SHP77 treated with DMSO at 0.1 percent for 48 hours (cell line): ENCODE data around the gene MRNIP.

Source experiments
- DNase-seq: peaks from one replicate; lab custom pipeline; 2025; lab: John Stamatoyannopoulos, UW

The MRNIP gene

DNA sequence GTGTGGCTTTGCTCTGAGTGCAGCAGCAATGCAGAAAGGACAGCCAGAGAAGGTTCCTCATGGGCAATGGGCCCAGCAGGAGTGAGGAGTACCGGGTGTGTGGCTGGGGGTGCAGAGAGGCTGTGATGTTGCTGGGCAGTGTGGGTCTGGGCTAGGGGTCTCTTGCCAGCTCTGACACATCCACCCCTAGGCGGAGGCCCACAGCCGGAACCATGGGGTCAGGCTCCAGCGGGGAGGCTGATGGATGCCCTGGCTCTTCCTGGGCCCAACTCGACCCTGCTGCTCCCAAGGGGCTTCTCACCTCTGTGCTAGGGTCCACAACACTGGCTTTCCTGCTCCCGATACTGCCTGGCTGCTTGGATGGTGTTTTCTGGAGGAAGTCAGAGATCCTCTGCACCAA is 29.2 kb upstream of the MRNIP start:
- DNase-seq = no peak

DNA sequence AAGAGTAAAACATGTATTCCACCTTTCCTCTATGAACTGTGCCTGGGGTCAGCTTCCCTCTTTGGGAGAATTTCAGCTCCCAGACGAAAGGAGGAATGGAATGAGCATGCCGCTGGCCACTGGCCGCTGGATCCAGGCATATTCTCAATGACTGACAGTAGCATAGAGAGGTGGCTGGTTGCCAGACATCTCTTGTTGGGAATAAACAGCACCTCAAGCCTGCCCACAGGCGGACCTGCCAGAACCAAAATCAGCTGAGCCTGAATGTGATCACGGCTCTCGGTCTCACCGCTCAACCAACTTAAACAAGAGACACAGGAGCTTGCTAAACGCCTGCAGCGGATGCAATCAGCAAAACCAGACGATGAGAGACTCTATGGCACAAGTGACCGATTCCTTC is 28.5 kb upstream of the MRNIP start:
- no peak for DNase-seq

DNA sequence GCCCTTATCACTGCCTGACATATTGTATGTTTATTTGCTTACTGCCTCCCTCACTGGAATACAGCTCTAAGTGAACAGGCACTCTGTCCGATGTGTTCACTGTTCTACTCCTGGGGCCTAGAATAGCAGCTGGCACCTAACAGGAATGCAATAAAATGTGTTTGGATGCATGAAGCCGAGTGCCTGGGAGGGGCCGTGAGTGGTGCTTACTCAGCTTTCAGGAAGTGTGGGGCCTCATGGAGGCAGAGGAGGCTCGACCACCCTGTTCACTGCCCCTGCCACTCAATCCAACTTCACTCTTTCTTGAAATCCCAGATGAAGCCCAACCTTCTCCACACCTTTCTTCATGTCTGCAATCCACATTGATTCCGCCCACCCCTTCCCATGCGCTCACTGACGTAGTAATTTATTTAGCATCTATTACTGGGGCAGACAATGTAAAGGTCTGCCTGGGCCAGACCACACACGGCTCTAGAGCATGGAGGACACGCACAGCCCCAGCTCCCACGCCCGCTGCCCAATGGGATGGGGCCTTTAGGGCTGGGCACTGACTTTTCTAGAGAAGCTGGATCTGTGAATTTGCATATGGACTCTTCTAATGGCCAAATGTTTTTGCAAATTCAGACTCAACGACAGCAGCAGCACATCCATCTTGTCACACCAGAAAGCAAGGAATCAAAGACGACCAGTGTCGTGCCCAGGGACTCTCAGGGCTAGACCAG is 27.7 kb upstream of the MRNIP start:
- DNase-seq = no peak

DNA sequence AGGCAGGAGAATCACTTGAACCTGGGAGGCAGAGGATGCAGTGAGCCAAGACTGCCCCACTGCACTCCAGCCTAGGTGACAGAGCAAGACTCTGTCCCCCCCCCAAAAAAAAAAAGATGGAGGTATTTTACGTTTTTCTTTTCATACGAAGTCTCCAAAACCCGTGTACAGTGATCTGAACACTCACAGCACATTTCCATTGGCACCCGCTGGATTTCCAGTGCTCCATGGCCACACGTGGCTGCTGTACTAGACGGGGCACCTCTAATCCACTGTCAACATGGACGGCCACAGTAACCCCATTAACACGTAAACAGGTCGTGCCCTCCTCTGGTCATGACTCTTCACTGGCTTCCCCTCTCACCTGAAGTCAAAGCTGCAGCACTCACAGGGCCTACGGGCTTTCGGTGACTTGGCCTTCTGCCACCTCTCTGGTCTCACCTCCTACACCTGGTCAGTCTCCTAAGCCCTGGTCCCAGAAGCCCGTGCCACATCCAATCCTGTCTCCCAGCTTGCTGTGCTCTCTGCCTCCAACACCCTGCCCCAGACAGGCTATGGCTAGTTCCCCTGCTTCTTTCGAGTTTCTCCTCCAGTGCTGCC is 27.0 kb upstream of the MRNIP start:
- DNase-seq = no peak

DNA sequence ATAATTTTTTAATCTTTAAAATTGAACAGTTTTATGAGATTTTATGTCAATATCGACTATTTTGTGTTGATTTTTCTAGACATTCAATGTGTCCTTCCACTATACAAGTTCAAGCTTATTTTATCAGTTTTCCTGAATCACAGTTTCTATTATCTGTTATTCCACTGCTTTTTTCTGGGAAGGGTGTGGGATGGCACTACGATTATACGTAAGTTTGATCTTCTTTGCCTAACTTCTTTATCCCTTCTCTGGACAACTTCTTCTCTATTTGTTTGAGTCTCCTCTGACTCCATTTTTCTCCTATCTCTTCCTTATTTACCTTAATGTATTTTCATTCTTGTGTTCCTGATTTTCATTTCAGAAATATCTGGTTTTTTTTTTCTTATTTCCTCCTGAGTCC is 24.5 kb upstream of the MRNIP start:
- DNase-seq = no peak

DNA sequence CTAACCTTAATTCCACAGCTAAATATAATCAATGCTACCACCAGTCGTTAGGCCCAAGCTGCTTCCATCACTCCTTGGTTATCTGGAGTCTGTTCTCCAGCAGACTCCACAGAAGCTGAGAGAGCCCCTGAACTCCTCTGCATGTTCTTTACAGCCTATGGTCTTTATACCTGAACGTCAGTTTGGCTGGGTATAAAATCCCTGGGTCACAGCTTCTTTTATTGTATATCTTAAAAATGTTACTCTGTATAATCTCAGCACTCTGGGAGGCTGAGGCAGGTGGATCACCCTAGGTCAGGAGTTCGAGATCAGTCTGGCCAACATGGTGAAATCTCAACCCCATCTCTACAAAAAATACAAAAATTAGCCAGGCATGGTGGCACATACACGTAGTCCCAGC is 23.7 kb upstream of the MRNIP start:
- DNase-seq = no peak

DNA sequence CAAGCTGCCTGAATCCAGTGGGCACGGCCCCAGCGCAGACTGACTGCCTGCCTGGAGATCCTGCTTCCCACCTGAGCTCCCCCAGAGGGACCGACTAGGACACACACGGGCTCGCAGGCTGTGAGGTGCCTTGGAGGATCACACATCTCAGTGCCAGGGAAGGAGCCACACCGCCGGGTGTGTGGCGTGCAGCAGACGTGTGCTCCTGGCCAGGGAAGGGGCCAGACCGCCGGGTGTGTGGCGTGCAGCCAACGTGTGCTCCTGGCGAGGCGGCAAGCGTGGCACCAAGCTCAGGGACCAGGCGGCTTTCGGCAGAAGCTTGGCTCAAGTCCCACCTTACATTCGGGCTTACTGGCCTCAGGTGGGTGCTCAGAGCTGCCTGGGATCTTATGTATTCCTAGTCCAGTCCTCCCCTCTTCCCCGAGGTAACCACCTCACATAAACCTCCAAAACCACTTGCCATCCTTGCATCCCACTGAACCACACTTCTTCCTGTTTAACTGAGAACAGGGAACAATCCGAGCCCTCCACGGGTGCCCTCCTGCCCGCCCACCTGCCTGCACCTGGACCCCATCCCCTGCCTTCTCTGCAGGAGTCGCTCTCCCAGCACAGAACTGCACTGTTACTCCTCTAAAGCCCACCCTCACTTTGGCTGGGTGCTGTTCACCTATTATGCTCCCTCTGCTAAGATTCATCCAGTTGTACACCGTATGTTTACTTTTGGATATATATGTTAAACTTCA is 22.4 kb upstream of the MRNIP start:
- no peak for DNase-seq

DNA sequence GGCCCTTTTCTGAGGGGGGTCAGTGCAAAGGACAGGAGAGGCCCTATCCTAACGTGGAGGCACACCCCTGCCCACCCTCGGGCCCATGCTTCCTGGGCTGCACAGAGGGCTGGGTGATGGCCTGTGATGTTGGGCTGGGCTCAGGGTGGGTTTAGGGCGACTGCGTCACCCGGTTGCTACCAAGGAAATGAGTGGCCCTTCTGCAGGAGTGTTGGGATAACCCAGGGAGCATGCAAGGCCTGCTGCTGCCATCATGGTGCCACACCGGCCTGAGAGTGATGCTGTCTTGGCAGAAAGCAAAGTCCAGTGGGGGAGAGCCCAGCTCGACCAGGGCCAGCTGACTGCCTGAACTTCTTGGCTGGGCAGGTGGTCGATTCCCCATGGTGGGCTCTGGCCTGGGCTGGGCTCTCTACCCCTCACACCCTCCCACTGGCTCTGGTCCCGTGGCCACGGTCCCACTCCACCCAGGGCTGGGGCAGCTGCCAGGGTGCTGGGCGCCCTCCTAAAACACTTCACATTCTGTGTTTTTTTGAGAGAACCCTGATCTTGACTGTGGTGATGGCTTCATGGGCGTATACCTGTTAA is 21.5 kb upstream of the MRNIP start:
- DNase-seq = no peak

DNA sequence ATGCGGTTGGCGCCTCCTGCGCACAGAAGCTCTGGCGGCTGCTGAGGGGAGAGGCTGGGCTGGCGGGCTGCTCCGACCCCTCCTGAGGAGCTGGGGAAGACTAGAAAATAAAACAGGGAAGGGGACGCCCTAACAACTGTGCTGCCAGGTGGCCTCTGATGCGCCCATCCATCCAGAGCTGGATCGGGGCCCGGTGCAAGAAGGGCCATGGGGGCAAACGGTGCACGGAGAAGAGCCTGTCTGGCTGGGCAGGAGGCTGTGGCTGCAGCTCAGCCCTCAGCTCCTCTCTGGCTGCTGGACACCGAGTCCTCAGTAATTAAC is 21.0 kb upstream of the MRNIP start:
- no peak for DNase-seq

DNA sequence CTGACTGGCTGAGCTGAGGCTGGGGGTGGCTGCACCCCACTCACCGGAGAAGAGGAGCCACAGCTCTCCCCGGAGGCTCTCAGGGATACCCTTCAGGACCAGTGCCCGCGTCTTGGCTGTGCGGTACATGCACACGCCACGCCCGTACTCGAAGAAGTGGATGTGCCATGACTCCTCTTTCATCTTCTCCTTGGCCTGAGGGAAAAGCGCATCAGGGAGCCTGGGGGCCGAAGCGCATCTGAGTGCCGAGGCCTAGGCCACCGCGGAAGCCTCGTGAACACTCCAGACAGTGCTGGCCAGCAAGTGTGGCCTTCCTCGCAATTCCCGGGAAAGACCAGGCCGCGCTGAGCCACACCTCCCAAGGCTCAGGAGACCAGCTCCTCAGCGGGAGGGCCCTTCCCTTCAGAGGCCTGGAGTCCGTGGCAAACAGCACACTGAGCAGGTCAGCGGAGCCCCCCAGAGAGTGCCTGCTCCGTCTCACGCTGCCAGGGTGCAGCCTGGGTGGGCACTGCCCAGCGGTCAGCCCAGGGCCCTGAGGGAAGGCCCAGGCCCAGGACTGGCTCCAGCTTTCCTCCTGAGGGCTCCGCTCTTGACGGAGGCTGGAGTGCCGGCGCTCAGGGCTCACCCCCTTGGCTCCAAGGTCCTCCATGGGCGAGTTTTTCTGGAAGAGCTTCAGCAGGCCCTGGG is 20.5 kb upstream of the MRNIP start:
- no peak for DNase-seq

DNA sequence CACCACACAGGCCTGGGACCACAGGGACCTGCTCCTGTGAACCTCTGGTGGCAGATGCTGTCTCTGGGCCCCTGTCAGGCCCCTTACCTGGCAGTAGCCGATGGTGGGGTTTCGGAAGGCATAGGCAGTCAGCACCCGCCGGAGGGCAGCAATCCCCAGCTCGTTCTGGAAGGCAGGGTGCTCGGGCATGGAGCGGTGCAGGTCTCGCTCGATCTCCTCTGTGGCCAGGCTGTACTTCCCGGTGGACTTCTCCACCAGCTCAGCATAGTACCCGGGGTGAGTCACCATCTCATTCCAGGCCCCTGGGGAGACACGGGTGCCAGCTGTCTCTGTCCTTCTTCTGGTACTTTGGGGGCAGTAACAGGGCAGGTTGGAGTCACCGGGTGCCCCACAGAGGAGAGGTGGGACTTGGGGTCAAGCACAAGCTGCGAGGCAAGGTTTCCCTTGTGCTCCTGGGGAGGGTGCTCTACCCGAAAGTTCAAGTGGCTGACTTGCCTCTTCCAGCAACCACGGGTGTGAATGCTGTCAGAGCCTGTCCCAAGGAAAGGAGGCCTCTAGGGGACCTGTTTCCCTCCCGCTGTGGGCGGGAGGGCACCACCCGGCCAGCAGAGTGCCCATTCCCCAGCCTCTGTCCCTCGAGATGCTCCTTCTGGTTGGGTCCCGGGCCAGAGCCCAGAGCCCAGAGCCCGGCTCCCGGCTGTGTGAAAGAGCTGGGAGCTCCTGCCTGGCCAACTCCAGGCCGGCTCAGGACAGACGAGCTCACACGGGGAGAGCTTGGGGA is 19.8 kb upstream of the MRNIP start:
- DNase-seq = no peak

DNA sequence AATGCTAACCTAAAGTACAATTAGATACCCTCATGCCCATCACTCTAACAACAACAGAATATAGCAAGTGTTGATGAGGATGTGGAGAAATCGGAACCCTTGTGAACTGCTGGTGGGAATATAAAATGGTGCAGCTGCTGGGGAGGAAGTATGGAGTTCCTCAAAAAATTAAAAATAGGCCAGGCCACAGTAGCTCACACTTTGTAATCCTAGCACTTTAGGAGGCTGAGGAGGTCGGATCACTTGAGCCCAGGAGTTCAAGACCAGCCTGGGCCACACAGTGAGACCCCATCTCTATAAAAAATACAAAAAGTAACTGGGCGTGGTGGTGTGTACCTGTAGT is 18.0 kb upstream of the MRNIP start:
- DNase-seq = no peak

DNA sequence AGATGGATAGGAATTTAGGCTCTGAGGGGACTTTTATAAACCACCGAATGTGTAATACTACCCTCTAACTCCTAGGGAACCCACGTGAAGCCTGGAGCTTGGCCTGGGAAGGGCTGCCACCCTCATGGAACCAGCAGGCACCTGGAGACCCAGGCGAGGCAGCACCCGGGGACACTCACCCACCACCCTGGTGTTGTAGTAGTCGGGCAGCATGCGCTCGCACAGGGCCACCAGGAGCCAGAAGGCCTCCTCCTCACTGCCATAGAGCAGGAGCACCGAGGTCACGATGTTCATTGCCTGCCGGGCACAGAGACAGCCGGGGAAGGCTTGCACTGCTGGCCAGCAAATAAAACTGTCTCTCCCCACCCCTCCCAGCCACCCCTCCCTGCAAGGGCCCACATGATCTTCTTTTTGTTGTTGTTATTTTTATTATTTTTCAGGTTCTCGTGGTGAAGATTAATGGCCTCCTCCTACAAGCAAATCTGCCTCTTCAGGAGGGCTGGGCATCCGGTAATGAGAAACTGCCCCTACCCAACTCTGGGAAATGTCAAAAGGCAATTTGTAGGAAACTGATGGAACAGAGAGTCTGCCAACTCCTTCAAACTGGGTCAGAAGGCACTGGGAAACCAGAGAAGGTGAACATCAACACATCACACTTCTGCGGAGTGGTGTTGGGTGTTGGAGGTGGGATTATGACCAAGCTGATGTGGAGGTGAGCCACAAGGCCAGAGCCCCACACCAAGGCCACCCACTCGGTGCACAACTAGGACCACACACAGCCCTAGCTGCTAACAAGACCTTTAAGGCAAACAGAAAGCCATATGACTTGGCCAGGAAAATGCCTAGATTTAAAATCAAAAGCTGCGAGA is 17.4 kb upstream of the MRNIP start:
- no peak for DNase-seq

DNA sequence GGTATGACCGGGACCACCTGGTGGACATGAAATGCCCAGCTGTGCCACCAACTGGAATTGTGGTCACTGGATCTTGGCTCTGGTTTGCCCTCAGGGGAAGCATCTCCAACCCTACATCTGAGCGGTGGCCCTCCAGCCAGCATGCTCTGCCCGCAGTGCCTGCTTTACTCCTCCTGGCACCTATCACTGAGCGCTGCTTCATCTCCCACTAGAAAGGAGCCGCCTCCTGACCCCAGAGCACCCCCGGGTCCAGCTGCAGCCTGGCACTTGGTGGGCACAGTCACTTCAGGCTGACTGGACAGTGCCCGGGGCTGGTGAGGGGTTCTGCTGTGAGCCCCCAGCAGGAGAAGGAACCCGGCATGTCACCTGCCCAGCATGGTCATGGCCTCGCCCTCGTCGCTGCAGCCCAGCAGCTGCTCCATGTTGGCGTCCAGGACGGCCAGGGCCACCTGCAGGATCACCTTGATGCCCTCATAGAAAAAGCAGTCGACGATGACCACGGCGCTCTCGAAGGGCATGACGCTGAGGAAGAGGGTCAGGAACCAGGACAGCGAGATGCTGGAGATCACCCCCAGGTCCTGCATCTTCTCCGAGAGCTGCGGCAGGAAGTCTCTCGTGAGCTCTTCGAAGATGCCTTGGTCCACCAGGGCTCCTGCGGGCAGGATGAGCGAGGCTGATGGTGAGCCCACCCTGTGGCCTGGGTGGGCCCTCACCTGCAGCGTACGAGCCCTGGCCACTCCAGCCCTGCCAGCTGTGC is 16.1 kb upstream of the MRNIP start:
- DNase-seq = no peak

DNA sequence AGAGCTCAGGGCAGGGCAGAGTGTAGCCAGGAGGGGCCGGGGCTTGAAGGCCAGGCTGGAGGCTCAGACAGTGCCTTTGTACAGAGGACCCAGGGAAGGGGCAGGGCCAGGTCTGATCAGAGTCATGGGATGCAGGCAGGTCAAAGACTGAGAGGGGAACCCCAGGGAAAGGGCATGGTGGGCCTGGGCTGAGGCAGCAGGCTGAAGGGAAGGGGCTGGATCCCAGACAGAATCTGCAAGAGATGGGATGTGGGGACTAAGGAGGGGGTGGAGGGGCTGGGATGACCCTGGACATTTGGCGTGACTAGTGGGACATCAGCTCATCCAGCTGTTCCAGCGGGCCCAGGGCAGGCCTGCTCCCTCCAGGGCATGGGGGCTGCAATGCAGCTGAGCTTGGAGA is 15.5 kb upstream of the MRNIP start:
- no peak for DNase-seq

DNA sequence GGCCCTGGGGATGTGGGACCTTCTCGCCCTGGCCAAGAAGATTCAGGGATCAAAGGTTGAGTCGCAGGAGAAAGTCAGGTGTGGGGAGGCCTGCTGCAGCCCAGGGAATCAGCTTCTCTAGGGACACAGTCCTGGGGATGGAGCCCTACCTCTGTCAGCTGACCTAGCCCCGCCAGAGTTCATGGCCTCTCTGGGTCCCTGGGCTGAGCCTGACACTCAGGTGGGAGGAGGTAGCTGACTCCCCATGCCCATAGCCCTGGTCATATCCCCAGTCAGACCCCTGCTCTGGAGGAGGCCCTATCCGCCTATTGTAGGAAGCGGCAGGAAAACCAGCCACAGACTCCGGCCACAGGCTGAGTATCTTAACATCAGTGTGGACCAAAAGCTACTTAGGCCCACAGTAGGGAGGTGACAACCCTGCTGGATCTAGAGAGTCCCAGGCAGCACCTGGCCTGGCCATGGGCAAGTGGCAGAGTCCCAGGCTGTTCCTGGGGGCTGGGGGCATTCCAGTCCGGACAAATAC is 15.0 kb upstream of the MRNIP start:
- no peak for DNase-seq

DNA sequence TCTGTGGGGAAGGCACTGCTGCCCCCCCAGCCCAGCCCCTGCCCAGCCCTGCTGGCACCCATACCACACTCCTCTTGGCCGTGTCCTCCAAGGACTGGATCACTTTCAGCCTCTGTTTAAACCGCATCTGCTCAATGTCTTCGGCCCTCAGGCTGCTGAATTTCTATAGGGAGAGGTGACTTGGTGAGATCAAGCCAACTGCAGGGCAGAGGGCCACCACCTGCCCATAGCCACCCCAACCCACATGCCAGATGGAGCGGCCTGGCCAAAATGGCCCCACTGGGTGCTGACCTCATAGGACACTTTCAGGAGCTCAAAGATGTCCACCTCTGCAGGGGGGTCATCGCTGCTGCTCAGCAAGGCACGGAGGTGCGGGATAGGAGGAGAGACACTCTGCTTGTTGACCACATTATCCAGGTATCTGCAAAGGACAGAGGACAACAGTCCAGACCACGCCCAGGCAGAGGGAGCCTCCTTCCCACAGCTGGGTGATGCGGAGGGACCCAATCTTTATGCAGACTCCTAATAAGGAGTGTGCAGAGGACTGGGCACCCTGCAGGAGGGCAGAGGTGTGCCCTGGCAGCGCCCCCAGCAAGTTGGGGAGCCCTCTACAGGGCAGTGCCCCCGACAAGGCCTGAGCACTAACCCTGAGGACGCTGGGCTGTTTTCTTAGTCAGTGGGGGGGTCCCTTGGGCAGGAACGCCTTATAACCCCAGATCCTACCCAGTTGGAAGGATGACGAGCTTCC is 14.4 kb upstream of the MRNIP start:
- DNase-seq = no peak

DNA sequence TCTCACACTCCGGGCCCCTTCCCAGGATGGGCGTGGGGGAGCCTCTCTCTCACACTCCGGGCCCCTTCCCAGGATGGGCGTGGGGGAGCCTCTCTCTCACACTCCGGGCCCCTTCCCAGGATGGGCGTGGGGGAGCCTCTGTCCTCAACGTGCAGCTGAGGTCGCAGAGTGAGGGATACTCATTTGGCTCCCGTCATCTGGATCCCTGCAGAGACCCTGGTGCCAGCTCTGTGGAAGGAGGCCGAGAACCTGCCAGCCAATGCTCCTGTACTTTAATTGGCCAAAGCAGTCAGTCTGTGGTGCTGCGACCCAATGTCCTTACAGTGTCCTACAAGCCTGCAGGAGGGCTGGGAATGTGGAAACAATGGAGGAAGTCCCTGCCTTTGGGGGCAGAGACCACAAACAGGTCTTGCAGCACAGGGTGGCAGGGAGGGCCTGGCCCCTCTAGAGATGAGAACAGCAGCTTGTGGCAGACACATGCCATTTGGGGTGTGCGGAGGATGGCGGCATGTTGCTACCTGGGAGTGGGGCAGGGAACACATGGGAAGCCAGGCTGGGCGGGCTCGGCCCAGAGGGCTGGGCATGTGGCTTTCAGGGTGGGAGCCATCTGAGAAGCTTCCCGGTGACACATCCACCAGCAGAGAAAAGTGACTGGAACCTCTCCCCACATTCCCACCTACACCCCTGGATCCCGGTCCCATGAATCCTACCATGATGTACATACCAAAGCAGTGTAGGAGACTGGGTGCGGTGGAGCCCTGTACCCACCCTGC is 13.6 kb upstream of the MRNIP start:
- no peak for DNase-seq
